BJ (cell line): Measurements from ENCODE around the gene TXNRD2. TPM values are rescaled to one million over a fixed set of nuclear protein-coding genes. Genes with fewer than 3 reads are reported as not detected.

ENCODE experiments used
- CTCF ChIA-PET: fragments of 350-600 bp; formaldehyde crosslinking; extraction: SDS; loops from one replicate; lab custom pipeline; 2021; ENCODE audit warnings: antibody characterized with exemption, inconsistent platforms; lab: Yijun Ruan, JAX
- POLR2A ChIA-PET: fragments of 300-600 bp; sonication (Branson Sonifier 250); formaldehyde crosslinking; extraction: SDS; loops from one replicate; lab custom pipeline; 2021; ENCODE audit warnings: antibody characterized with exemption; lab: Charles Lee
- DNase-seq: peaks from one replicate; pipeline ENCODE4 v3.0.0-alpha.2; 2011; ENCODE audit warnings: low read depth
- H3K27me3 ChIP-seq: 2 replicates; pipeline ENCODE4 v1.6.0; 2011; ENCODE audit warnings: low read length; ENCODE audit not compliant: control insufficient read depth, insufficient read depth
- H3K36me3 ChIP-seq: 2 replicates; pipeline ENCODE4 v1.5.1; 2011; ENCODE audit warnings: low read length; ENCODE audit not compliant: control insufficient read depth, insufficient read depth
- H3K4me3 ChIP-seq: 2 replicates; pipeline ENCODE4 v1.5.1; 2011; ENCODE audit warnings: low read depth, mild to moderate bottlenecking, control low read depth, low read length
- polyA plus RNA-seq: library from polyadenylated mRNA; depleted of rRNA; stranded (reverse); fragments of >200 nt; gene quantifications from 2 replicates; pipeline ENCODE4 v1.2.3, GENCODE V29; 2011
- TF ChIP-seq, protein P1 (sequence below): IDR thresholded peaks from 2 replicates; pipeline ENCODE4 v1.5.1; 2011; ENCODE audit warnings: low read depth, mild to moderate bottlenecking, control low read depth, inconsistent platforms, low read length, moderate library complexity; ENCODE audit not compliant: insufficient read depth

The TXNRD2 gene
- polyA plus RNA-seq, 1 experiment: 28.5 TPM

DNA sequence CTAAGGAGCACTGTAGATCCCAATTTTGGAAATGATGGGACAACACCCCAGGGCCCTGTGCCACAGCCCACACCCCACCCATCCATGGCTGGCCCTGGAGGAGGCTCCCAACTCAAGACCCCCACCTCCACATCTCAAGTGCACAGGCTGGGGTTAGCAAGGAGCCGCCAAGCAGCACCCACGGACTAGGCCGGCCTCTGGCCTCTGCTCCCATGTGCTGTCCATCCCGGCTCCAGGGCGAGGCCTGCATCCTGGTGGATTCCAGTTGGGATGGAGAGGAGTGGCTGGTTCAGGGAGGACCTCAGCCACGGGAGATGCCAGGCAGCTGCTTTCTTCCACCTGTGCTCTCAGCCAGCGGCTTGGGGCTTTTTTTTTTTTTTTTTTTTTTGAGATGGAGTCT, 43.5 kb downstream of the TXNRD2 start:
- Histone ChIP-seq H3K4me3 (no peak overlapping the region), H3K36me3 (peaks cover 13% of the 10 kb centered on the region), H3K27me3 (no peaks in the 10 kb centered on the region)
- ChIA-PET CTCF (interaction anchor here (0.9 to 3.8 kb wide), 4 partner anchors 8 to 168 kb away, joined by 3 to 22 read pairs (median 4); no protein-coding TSS in a partner anchor), POLR2A (no interaction called here)
- DNase-seq: no peak
- TF ChIP-seq, protein P1, sequence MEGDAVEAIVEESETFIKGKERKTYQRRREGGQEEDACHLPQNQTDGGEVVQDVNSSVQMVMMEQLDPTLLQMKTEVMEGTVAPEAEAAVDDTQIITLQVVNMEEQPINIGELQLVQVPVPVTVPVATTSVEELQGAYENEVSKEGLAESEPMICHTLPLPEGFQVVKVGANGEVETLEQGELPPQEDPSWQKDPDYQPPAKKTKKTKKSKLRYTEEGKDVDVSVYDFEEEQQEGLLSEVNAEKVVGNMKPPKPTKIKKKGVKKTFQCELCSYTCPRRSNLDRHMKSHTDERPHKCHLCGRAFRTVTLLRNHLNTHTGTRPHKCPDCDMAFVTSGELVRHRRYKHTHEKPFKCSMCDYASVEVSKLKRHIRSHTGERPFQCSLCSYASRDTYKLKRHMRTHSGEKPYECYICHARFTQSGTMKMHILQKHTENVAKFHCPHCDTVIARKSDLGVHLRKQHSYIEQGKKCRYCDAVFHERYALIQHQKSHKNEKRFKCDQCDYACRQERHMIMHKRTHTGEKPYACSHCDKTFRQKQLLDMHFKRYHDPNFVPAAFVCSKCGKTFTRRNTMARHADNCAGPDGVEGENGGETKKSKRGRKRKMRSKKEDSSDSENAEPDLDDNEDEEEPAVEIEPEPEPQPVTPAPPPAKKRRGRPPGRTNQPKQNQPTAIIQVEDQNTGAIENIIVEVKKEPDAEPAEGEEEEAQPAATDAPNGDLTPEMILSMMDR: no peak

DNA sequence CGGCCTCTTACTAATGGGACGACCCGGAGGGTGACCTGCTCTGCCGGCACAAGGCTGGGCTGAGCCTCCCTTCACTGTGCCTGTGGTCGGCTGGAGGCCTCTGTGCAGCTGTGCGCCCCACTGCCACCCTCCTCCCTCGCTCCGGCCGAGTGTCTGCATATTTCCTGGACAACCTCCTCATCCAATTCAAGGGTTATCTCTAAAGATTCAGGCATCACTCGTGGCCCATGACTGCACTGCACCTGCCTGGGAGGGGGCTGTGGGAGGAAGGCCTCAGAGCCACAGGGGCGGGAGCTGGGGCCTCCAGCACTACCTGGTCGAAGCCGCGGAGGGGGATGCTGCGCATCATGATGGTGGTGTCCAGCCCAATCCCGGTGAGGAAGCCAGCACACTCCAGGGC, 43.9 kb downstream of the TXNRD2 start:
- CTCF ChIA-PET: interaction anchor here (0.6 to 3.8 kb wide), 4 partner anchors 8 to 264 kb away, joined by 3 to 22 read pairs (median 4); no protein-coding TSS in a partner anchor
- POLR2A ChIA-PET: no interaction called here
- TF ChIP-seq, protein P1: no peak

GRCh38 chr22:19896665-19897355, 44.8 kb downstream of the TXNRD2 start:
- ChIA-PET POLR2A (no interaction called here), CTCF (interaction anchor here (0.9 to 3.8 kb wide), 4 partner anchors 8 to 166 kb away, joined by 3 to 22 read pairs (median 4); no protein-coding TSS in a partner anchor)
- Histone ChIP-seq H3K4me3 (no peak overlapping the region), H3K27me3 (no peaks in the 10 kb centered on the region), H3K36me3 (peaks cover 13% of the 10 kb centered on the region)
- TF ChIP-seq, protein P1: no peak
- no peak for DNase-seq

More for the DNA sequence above, 43.9 kb downstream of the TXNRD2 start:
- Histone ChIP-seq H3K27me3 (no peaks in the 10 kb centered on the region), H3K36me3 (peaks cover 13% of the 10 kb centered on the region), H3K4me3 (no peak overlapping the region)
- no peak for DNase-seq

DNA sequence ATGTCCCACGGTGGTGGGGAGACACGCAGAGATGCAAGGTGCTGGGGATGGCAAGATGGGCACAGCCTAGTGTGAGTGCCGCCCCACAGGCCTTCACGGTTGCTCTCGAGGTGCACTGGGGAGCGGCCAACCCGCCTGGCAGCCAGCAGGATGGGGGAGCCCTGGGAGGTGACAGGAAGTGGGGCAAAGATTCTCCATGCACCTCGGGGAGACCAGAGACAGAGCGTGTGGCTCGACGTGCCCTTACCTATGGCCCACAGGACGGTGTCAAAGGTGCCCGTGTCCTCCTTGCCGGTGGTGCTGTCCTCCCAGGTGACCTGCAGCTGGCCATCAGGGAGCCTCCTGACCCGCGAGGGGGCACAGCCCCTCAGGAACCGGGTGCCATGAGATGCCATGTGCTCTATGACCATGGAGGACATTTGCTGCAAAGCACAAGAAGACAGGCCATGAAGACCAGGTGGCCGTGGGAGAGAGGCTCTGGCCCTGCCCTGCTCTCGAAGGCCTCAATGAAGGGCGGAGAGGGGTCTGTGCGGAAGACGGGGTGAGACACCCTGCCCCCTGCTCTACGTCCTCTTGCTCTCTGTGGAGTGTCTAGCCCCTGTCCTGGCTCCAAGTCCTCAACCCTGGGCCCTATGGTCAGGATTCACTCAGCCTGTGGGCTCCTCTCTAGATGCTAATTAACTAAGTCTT, 46.3 kb downstream of the TXNRD2 start:
- H3K27me3 ChIP-seq: no peaks in the 10 kb centered on the region
- ChIA-PET CTCF (interaction anchor here (1.0 to 1.6 kb wide), 3 partner anchors 10 to 165 kb away, joined by 3 to 8 read pairs (median 3); no protein-coding TSS in a partner anchor), POLR2A (no interaction called here)
- H3K36me3 ChIP-seq: peaks cover 13% of the 10 kb centered on the region
- DNase-seq: no peak
- H3K4me3 ChIP-seq: no peak overlapping the region
- TF ChIP-seq, protein P1: no peak

DNA sequence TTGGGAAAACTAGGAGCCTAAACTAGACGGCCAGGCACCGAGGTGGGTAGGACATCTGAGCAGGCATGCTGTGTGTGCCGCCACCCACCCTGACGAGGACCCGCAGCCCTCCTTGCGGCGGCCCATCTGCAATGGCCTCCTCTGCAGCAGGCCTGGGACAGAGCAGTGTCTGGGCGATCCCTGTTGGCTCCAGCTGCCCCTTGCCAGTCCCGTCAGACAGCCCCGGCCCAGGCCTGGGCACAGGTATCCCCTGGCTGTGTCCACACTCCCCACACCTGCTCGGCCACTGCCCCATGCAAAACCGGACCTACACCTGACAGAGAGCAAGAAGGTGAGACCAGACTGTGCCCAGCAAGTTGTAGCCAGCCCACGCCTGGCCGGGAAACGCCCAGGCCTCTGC, 48.3 kb downstream of the TXNRD2 start:
- Histone ChIP-seq H3K27me3 (no peaks in the 10 kb centered on the region), H3K36me3 (peaks cover 11% of the 10 kb centered on the region), H3K4me3 (no peak overlapping the region)
- CTCF ChIA-PET: no interaction called here
- TF ChIP-seq, protein P1: no peak
- no peak for DNase-seq
- POLR2A ChIA-PET: no interaction called here
